NCI-H2171 treated with DMSO at 0.1 percent for 48 hours (cell line): Measurements from ENCODE around the gene GPR21.
A peak's percentile ranks its signal among the peaks of the same experiment; 100 is the strongest.

ENCODE experiments used
- DNase-seq: peaks from one replicate; lab custom pipeline; 2025; lab: John Stamatoyannopoulos, UW

The GPR21 gene, protein sequence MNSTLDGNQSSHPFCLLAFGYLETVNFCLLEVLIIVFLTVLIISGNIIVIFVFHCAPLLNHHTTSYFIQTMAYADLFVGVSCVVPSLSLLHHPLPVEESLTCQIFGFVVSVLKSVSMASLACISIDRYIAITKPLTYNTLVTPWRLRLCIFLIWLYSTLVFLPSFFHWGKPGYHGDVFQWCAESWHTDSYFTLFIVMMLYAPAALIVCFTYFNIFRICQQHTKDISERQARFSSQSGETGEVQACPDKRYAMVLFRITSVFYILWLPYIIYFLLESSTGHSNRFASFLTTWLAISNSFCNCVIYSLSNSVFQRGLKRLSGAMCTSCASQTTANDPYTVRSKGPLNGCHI

DNA sequence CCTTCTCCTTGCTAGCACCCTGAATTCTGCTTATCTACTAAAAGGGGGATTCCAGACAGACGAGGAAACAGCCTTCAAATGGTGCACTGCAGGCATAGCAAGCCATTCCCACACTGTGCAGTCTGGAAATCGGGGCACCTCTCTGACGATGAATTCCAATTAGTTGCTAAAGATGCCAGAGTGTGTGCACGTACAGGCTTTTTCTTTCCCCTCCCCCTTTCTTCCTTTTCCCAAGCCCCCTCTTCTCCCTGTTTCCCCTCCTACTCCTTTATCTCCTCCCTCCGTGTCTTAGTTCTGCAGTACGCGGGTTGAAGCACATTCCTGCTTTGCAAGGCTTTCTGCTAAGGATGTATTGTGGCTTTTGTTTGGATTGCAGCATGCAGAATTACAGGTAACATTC is at the start of gene GPR21:
TSS of gene GPR21 (plus strand) at position 316 of the 400 bp plus-strand sequence. CDS start 900 bp downstream, outside the sequence.
- no peak for DNase-seq

DNA sequence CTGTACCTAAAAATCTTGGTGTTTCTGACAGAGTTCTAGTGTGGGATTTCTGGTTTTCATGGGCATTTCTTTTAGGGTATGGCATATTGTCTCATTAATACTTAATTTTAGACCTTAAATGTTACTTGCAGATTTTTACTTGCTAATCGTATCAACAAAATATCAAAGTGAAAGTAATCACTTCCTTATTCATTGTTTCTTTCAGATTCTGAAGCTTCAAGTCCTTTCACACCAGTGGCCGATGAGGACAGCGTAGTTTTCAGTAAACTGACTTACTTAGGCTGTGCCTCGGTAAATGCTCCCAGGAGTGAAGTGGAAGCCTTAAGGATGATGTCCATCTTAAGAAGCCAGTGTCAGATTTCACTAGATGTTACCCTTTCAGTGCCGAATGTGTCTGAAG is 47.5 kb upstream of the GPR21 start:
- no peak for DNase-seq

DNA sequence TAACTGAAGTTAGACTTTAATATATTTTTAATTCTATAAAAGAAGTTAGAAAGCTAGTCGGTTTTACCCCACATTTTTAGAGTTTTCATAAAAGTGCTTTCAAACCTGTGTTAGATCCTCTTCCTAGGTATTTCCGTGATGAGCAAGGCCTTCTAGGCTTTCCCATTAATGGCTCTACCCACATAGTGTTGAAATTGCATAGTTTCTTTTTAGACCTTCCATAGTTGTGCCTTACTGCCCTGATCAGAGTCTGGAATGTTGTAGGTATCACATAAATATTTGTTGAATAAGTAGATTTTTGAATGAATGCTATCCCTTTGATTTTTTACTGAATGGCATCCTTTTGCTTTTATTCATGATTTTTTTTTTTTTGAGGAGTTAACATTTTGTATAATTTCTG is 45.3 kb upstream of the GPR21 start:
- DNase-seq = no peak

DNA sequence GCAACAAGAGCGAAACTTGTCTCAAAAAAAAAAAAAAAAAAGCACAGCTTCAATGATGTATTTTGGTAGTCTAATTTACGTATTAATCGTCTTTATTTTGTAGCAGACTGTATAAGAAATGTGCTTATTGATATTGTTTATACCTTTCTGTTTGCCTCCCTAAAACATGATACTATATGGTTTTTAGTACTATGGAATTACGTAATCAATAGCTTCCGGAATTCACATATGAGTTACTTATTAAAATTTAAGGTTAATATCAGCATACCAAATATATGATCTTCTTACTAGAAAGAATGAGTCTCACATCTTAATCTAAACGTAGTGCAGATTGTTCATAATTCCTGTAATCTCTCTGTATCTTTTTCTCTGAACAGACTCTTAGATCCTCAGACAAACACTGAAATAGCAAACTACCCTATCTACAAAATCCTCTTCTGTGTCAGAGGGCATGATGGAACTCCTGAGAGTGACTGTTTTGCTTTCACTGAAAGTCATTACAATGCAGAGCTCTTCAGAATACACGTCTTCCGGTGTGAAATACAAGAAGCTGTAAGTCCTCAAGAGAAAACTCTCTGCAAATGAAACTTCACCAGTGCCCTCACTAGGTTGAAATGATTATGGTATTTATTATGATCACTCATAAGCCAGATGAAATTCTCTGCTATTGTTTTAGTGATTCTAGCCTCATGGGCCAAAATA is 44.4 kb upstream of the GPR21 start:
- DNase-seq = no peak

DNA sequence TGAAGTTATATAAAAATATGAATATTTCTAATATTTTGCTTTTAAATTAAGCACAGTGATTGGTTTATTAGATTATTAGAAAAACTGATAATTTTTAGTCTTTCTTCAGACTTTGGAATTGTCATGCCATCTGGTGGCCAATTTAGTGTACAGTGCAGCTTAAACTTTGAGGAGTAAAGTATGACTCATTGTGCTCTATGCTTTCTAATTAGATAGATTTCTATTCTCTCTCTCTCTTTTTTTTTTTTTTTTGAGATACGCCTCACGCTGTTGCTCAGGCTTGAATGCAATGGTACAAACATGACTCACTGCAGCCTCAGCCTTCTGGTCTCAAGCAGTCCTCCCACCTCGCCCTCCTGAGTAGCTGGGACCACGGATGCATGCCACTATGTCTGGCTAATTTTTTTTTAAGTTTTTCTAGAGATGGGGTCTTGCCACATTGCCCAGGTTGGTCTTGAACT is 42.1 kb upstream of the GPR21 start:
- peak; percentile 26 for DNase-seq

DNA sequence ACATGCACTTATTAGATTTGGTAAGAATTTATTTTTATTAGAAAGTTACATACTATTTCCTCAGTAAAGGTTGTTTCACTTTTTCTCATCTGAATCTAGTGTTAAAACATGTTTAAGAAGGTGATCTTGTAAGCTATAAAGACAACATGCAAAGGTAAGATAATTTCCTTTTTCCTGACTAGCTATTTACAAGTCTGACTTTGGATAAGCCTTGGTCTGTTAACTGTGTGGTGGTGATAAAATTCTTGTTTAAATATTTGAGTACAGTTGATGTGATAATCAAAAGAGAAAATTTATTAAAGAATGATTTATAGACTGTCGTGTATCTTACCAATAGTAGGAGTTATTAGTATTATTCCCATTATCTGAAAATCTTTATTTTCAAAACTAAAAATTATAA is 36.9 kb upstream of the GPR21 start:
- DNase-seq = no peak

DNA sequence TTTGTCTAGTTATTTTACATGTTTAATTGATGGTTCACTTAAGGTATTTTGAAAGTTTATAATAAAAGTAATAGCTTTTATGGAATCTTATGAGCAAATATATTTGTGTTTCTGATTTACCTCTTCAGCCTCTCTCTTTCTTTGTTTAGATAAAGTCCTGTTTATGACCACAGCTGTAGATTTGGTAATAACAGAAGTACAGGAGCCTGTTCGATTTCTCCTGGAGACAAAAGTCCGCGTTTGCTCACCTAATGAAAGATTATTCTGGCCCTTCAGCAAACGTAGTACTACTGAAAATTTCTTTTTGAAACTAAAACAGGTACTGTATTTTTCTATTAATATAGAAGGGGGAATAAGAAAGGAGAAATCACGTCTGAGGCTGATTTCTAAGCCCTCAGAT is 35.0 kb upstream of the GPR21 start:
- no peak for DNase-seq

DNA sequence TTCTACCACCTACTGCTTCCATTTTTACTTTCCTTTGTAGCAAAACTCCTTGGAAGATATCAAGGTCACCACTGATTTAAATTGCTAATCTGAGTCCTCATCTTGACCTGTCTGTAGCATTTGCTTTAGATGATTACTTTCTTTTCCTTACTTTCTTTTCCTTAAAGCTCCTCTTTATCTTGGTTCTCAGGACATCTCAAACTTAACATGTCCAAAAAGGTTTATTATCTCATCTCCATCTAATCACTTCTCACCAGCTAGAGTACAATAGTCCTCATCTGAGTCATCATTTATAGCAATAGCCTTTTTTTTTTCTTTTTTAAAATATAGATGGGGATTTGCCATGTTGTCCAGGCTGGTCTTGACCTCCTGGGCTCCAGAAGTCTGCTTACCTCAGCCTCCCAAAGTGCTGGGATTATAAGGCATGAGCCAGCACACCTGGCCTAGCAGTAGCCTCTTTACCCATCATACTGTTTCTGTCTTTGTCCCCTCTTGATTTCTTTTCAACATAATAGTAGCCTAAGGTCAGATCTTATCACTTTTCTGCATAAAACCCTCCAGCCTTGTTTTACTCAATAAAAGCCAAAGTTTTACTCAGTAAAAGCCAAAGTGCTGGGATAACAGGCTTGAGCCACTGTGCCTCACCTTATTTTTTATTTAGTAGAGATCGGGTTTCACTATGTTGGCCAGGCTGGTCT is 32.9 kb upstream of the GPR21 start:
- DNase-seq = no peak

DNA sequence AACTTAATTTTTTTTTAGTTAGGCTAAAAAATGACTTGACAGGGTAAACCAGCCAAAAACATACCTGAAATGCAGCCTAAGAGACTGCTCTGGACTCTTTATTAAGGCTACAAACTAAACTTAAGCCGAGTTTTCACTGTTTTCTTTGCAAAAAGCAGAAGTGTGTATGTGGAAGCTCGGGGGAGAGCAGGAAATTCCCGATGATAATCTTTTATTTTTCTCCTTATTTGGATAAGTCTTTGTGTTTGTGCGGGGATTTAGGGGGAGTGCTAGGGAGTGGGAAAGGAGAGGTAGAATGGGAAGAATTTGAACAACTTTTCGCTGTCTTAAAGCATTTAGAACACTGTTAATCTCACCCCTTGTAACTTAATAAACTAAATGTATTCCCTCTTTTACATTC is 30.7 kb upstream of the GPR21 start:
- DNase-seq = no peak

DNA sequence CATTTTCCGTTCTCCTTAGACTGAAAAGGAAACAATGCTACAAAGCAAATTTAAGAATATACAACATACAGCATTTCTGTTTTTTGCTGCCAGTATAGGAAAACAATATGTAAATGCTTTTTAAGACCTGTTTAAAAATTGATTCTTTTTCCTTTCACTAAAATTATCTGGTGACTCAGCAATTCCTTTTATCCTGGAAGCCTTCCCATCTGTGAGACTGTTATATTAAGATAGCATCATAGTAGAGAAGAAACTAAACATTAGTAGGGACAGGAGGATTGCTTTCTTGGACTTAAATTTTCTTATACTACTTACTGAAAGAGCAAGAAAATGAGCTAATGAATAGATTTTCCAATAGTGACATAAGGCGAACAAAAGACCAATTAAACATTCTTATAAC is 30.0 kb upstream of the GPR21 start:
- no peak for DNase-seq

DNA sequence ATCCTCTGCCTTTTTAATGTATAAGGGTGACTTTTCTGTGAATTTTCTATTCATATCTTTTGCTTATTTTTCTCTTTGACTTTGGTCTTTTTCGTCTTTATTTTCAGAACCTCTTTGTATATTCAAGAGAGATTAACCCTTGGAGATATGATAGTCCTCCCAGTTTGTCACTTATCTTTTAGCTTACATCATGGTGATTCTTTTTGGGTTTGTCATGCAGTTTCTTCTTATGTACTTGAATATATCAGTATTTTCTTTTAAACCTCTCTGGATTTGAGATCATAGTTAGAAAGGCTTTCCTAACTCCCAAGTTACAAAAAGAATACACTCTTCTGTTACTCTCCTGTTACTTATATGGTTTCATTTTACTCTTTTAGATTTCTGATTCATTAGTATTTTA is 27.5 kb upstream of the GPR21 start:
- no peak for DNase-seq

DNA sequence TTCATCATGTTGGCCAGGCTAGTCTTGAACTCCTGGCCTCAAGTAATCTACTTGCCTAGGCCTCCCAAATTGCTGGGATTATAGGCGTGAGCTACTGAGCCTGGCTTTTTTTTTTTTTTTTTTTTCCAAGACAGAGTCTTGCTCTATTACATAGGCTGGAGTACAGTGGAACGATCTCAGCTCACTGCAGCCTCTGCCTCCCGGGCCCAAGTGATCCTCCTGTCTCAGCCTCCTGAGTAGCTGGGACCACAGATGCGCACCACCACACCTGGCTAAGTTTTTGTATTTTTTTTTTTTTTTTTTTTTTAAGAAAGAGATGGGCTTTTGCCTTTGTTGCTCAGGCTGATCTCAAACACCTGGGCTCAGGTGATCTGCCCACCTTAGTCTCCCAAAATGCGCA is 26.2 kb upstream of the GPR21 start:
- DNase-seq = no peak

DNA sequence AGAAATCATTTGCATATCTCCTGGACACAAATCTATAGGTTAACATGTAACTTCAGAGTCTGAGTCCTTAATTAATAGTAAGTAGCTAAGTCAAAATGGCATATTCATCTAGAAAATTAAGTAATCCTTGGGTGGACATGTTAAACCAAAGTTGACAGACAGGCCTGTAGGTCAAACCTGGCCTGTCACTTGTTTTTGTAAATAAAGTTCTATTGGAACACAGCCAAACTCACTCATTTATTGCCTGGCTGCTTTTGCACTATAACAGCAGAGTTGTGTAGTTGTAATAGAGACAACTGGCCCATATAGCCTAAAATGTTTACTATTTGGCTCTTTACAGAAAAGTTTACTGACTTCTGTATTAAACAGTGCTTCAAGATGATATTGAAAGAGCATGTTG is 24.6 kb upstream of the GPR21 start:
- DNase-seq = no peak

DNA sequence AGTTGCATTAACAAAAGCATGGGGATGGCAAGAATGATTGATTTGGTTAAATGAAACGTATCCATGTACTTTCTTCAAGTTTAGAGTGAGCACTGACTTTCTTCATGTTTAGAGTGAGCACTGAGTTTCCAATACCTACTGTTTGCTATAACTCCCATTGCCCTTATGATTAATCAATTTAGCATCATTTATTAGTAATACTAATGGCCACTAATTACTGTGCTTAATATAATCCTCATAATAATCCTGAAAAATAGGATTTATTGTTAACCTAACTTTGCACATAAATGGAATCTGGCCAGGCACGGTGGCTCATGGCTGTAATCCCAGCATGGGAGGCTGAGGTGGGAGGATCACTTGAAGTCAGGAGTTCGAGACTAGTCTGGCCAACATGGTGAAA is 22.1 kb upstream of the GPR21 start:
- no peak for DNase-seq

DNA sequence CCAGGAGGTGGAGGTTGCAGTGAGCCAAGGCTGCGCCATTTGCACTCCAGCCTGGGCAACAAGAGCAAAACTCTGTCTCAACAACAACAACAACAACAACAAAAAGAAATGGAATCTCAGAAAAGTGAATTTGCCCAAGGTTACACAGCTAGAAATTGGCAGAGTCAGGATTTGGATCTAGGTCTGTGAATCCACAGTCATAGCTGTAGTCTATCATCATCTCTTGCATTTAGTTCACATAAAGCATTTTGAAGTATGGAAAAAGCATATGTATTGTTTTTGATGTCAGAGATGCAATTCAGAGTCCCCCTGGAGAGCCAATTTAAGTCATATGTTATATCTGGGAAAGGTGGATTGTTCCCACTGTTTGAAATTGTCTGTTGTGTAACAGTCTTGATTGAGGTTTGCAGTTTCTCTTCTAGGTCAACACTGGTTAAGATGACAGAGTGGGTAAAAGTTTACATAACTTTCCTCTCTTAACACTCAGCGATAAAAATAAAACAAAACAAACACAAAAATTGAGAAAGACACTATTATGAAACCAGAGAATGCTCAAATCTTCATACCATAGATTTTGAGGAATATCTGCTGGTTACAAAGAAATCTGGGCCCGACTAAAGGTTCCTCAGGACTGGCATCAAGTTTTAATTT is 21.5 kb upstream of the GPR21 start:
- no peak for DNase-seq

DNA sequence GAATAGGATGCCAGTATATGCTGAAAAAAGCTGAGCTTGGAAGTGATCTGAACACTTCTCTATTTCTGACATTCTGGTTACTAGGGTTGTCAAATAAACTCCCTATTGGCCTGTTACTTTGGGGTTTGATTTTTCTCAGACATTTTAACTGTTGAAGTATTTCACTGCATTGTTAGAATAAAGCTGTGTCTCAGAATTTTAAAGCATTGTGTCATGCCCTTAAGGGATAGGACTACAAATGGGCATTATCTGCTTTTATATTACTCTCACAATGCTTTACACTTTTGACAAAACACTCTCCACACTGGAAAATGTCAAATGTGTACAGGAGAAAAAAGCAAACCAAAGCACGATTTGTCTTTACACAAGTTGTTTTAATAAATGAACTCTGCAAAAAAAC is 16.8 kb upstream of the GPR21 start:
- no peak for DNase-seq

DNA sequence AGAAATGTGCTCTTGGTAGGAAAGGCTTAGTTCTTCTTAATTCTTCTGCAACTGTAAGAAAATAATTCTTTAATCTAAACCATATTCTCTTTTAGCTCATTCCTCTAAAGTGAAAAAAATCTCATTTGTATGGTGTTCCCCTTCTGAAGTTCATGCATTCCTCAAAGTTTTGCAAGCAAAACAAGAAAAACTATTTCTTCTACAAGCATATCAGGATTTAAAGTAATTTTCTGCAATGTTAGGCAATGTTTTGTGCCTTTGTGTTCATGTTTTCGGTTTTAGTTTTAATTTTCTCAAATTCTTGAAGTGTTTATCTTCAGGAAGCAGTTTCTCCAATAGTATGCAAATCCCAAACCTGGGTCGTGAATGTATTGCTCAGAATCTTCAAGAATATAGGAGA is 12.7 kb upstream of the GPR21 start:
- no peak for DNase-seq

DNA sequence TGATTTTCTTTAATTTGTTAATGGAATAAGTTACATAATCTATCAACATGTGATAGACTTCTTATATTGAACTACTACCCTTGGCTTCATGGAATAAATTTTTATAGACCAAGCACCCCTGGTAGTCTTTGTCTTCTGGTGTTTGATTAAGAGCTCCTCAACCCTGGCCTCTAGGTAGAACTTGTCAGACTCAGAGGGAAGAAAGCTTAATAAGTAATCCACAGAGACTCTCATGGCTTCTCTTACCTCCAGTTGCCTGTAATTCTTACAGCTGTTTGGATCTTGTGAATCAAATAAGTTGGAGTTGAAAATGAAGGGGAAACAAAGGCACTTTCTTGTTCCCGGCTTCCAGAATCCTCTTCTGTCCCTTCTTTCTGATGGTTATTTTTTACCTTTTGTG is 7.0 kb upstream of the GPR21 start:
- DNase-seq = no peak

DNA sequence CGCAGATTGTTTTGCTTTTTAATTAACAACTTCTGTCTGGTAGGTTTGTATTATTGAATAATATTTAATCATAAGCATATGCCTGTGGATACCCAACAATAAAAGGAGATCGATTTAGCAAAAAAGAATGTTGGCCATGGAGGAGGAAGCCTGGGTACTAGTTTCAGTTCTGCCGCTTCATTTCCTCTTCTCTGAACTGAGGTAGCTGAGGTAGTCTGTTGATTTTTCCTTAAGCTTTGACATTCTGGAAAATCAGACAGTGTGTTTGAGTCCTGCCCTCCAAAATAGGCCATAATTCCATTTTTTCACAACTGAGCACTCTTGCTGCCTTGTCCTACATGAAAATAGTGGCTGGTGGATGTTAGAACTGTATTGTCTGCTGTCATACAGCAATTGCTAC is 6.0 kb upstream of the GPR21 start:
- DNase-seq = no peak

DNA sequence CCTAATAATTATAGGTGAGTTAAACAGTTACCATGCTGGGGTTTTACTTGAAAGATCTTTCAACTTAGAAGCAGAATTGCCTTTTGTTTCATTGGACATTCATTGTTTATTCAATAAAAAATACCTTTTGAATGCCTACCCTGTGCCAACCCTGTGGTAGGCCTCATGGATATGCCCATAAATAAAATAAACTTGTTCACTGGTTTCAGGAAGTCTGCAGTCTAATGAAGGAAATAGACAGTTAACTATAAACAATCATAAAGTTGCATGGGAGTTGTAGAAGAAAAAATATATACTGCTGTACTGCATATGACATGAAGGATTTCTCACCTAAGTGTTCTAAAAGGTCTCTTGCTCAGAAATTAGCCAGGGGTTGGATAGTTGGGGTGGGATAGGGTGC is 5.3 kb upstream of the GPR21 start:
- DNase-seq = no peak

DNA sequence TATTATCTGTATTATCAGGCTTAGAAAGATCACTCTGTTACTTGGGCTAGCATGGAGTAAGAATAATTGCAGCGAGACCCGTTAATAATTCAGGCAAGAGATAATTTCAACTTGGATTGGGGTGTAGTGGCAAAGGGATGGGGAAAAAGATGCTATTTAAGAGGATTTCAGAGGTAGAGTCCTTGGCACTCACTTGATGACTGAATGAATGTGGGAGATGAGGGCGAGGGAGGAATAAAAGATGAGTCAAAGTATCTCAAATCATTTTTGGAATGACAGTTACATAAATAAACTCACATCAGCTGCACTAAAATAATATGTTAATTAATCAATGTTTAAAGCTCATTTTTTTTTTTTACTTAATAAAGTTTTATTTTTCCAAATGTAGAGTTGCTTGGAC is 4.5 kb upstream of the GPR21 start:
- no peak for DNase-seq

DNA sequence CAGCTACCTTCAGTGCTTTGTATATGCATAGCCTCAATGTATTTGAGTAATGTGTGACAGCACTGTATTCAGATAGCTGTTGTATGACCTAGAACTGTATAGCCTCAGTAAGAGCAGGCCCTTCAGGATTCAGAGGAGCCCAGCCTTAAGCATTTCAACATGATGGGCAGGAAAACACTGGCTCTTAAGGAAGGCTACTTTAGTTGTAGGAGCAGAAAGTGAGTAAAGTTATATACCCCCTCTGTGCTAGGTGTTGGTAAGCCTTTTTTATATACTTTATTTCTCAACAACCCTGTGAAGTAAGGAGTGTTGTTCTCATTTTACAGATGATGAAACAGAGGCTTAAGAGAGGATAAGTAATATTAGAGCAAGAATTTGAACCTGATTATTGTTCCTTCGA is 1.5 kb upstream of the GPR21 start:
- DNase-seq = no peak
